CD4-positive, alpha-beta T cell treated with Interleukin-10 for 1 hour (primary cell): Measurements from ENCODE around the gene PYGL.
"Not testable (repeated sequence)": the region's sequence is repeated elsewhere in the genome, so short reads cannot be mapped to it uniquely, and the experiment has no call there.

ENCODE experiments used
- DNase-seq: peaks from one replicate; pipeline ENCODE4 v3.0.0-alpha.2; 2020

The PYGL gene

DNA sequence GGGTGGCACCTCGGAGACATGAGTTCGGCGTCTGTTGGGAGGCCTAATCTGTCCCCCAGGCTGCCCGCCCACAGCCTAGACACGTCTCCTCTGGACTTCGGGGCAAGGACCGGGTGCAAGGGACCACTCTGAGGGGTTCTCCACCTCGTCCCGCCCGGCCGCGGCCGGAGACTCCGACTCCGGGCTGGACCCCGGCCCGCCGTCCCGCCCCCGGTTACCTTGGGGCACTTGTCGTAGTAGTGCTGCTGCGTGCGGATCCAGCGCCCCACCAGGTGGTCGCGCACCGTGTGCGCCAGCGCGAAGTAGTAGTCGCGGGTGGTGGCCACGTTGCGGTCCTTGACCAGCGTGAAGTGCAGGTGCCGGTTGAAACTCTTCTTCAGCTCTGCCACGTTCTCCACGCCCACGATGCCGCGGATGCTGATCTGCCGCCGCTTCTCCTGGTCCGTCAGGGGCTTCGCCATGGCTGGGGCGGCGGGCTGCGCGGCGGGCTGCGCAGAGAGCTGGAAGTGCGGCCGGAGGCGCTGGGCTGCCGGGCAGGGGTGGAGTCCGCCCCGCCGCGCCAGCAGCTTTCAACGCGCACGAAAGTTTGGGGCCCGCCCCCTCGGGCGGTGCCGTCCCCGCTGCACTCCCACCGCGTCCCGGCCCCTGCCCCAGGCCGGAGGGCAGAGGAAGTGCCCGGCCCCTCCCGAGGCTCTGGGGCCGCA lies at the start of gene PYGL:
Gene PYGL, minus strand, starts transcription at position 541 of the 704 bp plus-strand sequence. Its CDS starts 80 bp downstream, at position 461.
- DNase-seq: peak; percentile 12

DNA sequence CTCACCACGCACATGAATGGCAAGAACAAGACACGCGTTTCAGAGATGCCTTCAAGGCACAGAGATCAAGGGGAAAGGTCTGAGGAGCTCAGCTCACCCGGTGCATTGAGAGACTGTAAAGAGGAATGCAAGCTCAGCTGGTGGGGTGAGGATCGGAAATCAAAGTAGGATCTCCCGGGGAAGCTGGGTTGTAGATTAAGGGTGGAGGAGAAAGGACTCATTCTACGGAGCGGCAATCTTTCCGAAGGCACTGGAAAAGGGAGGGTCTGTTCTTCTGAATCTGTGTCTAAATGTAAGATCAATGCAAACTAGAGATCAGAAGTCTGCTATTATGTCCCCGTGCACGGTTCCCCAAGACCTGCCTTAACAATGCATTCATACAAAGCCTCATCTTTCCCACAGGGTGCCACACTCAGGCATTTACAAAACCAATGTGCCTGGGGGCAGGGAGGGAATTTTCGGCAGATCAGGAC lies 41.6 kb upstream of the PYGL start:
- DNase-seq: no peak

DNA sequence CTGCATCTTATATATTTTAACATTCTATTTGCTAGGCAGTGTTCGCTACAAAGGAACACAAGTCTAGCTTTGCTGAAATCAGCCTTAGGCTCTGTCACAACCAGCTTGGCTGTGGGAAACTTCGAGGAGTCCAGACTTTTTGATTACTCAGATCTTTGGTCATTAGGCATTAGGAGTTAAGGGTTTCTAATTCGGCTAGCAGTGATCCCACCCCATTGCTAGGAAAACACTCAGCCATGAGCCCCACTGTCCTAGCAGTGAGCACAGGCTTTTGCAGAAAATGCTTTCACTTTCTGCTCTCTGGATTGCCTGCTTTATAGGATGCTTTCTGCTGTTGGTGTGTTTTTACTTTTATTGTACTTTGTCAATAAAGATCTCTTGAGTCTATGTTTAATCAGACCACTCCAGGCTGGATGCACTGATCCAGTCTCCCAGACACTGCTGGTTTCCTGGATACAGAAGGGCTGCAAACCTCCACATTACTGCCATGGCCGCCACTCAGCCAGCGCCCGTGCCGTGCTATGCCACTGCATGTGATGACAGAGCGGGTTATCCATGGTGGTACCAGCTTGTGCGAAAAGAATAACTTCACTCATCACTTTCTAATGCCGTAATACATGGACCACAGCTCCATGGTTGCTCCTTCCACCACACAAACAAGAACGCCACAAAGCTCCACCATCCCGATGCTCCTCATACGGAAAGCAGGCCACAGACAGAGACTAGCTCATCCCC lies 41.0 kb upstream of the PYGL start:
- DNase-seq: no peak

DNA sequence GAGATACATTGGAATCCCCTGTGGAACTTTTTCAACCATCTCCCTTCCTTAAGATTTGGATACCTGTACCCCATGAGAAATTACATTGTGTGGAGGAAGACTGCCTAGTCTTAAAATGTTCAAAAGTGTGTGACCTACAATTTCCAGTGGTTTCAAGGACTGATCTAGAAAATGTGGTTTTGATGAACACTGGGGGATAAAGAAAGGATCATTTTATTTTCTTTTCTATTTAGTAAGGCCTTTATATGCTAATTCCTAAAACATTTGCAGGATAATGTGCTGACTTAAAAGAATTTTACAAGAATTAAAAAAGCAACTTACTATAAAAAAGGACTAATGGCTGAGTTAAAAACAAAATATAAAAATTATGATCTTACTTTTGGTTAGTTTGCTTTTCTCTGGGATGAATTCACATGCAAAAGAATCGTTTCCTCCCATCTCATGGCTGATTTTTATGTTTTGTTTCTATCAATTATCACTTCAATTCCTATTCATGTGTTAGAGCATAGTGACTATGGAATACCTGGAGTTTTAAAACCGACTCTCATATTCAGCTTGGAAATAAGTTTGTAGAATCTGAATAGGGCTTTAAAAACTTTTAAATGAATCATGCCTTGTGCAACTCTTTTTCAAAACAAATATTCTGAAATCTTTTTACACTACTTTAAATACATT lies 39.9 kb upstream of the PYGL start:
- no peak for DNase-seq

DNA sequence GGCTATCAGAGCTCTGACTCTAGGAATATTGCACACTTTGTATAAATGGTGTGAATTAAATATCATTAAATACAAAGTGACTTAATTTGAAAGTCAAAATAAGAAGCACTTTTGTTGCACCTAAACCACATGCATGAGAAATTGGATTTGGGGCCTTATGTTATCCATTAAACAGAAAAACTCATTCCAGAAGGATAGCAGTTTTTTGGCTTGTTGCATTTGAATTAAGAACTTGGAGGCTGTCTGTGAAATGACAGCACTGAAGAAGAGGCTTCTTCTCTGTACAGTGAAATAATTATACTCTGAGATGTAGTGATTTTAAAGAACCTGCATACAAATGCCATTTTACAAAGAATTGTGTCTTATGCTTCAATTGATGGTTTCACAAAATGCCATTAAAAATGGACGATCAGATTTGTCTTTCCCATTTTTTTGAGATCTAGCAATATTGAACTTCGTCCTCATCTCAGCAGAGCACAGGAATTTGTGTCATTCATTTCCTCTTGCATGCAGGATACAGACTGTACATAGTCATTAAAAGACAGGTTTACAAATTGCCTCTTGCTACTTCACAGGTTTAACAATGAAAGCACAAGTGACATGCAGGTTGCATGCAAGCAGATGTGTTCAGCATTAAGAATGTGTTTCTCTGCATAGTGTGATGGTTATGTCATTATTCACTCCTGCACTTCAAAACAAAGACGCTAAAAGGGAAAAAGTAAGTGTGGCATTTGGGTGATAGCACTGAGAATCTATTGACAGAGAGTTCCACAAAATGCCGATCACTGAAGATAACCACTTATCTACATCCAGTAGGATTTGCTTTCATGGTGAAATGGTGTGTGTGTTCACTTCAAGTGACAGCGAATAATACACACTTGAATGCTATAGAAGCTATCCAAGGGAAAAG lies 35.9 kb upstream of the PYGL start:
- DNase-seq: no peak

DNA sequence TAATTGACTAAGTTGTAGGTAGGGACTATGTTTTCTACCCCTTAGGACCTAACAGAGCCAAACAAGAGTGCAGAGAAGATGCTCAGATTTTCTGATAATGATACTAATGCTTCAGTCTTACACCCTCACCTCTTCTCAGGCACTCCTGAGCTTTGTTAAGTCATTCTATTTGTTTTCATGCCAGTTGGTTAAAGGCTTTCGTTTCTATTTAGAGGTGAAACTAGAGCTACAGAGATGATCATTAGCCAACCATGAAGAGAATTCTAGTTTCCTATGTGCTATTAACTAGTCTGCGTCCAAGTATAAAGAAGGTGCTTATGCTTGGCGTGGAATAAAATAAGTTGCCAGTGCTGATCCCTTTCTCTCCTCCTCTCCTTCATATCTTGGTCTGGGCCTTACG lies 34.6 kb upstream of the PYGL start:
- DNase-seq: no peak

DNA sequence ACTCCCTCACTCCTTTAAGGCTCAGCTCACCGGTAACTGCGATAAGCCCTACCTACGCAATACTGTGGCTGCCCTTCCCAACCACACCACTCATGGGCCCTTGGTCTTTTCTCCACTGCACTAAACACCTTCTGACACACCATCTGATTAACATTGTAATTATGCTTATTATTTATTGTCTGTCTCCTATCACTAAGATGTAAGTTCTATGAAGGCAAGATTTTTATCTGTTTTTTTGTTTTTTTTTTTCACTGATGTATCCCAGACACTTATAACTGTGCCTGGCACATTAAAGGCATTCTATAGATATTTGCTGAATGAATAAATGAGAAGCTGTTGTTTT lies 34.2 kb upstream of the PYGL start:
- DNase-seq: no peak

DNA sequence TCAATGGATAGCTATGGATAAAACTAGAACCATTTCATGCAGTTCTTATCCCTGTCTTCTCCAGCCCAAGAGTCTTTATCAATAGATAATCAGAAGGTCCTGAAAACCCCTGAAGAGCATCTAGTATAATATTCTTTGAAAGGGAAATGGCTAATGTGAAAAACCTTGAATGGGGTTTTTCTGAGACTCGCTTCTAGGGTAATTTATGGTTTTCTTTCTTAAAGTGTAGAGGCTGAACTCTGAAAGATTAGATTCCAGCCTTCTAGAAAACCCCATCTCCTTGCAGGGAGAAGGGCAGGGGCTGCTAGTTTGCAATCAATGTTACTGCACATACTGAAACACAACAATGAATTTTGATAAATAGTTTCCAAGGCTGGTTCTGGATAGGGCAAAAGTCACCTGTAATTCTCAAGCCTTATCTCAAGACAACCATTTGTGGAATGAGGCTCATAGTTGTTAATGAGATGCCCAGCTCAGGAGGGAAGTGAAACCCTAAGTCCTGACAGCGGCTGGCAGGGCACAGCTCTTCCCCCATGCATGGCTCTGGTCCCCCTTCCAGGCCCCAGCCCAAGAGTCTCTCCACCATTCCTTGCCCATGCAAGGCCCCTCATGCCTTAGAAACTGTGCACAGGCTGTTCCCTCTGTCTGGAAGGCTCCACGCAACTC lies 33.7 kb upstream of the PYGL start:
- DNase-seq: no peak

DNA sequence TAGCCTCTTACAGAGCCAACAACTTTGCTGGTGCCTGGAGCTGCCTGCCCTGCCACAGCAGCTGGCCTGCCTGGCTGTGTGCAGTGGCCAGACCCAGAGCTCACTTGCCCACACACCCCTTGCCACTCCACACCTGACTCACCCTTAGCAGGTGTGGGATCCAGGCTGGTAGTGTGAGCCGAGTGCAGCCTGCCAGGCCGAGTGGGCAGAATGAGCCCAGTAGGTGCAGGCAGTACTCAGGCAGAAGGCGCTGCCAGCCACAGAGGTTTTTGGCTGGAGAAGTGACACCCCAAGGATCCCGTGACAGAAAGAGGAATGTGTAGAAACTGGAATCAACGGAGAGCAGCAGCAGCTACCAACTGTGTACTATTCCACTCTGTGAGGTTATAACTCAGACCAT lies 29.8 kb upstream of the PYGL start:
- DNase-seq: no peak

DNA sequence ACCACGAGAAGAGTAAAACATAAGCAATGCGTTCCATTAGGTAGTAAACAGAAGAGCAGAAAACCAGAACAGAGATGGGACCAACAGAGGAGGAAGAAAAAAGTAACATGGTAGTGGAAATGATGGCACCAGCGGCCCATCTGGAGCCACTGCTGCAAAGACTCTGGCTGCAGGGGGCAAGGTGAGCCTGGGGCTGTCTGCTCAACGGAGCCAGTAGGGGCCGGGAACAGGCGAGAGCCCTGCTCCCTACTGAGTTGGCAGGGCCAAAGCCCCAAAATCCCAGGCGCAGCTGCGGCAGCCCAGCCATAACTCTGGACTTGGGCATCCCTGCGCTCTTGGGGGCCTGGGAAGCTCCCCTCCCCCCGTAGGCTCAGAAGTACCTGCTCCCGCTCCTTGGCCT lies 28.5 kb upstream of the PYGL start:
- no peak for DNase-seq

DNA sequence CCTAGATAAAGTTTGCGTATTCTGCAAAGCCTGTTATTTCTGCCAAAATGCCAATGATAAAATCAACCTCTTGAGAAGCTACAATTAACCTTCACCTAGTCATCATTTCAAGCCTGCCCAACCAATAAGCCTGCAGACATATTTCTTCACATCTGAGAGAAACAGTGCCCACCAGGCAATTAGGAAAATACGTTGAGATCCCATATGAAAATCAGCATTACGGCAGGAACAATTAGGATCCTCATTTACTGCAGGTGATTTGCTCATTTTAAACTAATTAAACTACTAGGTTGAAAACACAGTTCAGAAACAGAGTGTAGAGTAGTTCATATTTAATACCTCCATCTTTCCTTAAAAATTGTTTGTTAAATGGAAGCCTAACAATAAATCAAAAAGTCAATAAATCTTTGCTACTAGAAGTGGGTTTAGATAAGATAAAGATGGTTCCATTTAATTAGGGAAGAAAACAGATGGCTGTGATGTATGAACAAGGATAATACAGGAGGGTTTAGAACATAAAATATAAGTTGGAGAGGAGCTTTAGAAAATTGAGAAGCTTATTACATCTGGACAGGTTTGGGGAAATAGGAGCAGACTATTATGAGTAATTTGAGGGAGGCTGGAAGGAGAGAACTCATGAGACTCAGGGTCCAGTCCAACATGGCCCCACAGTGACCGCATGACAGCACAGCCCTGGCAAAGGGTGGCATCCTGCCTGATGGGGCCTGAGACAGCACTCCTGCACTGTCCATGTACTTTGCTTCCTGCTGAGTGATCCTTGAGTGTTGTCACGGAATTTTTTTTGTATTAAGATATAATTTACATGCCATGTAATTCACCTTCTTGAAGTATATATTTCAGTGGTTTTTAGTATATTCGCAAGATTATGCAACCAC lies 26.9 kb upstream of the PYGL start:
- DNase-seq: no peak

DNA sequence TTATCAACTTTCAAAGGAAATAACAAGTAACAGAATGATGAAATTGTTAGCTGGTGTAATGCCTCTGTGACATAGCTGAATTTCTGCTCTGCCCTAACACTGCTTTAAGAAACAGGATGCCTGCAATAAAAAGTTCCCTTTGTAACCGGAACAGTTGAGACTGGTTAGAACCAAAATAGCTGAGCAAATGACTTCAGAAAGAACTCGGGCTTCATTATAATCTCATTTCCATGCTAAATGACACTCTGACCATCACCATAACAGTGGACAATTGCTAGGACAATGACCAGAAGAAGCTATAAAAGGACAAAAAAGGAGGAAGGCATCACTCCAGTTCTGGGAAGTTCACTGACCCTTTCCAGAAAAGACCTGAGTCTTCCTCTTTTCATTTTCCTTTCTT lies 23.5 kb upstream of the PYGL start:
- DNase-seq: no peak

DNA sequence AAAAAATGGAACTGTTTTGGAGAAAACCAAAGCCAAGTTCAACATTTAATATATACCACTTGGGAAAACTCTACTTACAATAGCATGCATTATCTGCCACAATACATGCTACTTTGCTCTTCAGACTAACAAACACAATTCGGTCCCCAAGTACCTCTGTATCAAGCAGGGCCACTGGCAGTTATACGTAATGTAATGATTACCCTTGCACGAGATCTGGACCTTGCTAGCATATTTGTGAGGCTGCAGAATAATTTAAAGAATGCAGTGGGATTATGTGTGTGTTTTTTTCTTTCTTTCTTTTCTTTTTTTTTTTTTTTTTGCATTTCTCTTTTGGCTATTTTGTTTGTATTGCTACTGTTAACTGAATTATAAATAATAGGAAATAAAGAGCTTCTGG lies 22.8 kb upstream of the PYGL start:
- DNase-seq: no peak

DNA sequence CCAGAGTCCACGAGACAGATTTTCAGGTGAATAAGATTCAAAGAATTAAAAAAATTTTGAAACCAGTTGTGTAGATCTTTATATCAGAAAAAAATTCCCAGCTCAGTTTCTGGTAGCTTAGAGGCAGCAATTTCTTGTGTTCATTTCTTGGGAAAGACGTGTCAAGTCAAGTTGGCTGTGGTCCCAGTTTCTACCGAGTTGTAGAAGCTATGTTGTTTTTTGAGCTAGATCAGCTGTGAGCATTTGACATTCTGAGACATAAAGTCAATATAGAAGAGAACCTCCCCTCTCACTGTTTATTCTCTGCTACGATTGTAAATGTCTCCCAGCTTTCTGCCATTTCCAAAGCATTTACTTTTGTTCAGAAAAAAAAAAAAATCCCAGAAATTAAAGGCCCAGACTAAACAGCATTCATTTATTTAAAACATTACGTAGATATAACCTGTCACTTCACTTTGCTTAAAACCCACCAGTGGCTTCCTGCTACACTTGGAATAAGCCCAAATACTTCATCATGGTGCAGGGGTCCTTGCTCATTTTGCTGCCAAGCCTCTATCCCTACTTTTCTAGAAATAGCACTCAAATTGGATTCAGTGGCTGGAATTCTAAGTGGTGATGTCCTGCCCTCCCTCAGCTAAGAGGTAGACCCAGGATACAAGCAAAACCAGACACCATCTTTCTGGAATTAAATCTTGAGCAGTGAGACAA lies 20.6 kb upstream of the PYGL start:
- no peak for DNase-seq

DNA sequence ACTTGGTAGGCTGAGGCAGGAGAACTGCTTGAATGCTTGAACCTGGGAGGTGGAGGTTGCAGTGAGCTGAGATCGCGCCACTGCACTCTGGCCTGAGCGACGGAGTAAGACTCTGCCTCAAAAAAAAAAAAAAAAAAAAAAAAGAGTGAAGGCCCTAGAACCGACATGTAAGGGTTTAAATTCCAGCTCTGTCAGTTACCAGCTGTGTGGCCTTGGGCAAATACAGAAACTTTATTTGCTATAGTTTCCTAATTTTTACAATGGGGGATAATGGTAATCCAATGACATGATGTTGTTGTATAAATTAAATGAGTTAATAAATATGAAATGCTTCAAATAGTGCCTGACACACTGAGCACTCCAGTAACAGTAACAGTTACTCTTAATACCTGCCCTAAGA lies 19.6 kb upstream of the PYGL start:
- no peak for DNase-seq

DNA sequence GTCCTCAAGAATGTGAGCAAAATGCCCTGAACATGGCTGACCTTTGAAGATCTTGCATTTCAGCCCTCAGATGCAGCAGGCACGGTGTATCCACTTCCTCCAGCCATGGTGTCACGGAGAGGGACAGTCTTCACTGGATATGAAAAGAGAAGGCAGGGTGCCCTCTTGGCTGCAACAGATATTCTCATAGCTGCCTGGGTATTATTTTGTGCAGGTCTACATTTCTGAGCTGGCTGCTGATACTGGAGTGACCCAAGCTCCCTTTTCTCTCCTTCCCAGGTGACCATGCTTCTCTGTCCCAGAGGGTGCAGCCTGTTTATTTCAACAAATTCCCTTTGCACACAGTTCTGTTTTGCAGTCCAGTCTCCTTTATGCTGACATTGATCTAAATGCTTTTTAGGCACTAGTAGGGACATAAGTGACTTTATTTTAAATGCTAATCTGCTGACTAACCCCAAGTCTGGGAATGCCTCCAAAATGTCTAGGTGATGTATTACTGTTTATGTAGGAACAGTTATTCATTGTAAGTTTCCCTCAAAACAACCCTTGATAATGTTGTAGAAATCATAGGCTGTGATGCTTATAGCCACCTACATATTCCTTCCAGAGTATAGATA lies 17.4 kb upstream of the PYGL start:
- DNase-seq: no peak

DNA sequence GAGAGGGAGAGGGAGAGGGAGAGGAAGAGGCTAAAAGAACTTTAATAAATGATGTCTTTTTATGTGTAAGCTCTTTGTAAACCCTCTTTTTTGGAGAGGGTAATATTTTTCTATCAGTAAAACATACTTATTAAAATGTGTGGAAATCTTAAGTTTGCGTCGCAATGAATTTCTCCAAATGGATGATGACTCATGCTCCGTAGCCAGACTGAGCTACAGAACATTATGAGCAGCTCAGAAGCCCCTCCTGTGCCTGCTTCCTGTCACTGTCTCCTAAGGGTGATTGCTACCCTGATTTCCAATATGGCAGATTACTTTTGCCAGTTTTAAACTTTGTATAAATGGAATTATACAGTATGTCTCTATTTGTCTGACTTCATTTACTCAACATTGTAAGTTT lies 13.0 kb upstream of the PYGL start:
- DNase-seq: no peak

DNA sequence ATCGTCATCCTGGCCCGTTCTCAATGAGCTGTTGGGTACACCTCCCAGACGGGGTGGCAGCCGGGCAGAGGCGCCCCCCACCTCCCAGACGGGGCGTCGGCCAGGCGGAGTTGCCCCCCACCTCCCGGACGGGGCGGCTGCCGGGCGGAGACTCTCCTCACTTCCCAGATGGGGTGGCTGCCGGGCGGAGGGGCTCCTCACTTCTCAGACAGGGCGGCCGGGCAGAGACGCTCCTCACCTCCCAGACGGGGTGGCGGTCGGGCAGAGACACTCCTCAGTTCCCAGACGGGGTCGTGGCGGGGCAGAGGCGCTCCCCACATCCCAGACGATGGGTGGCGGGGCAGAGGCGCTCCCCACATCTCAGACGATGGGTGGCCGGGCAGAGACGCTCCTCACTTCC lies 12.1 kb upstream of the PYGL start:
- not testable (repeated sequence) for DNase-seq

DNA sequence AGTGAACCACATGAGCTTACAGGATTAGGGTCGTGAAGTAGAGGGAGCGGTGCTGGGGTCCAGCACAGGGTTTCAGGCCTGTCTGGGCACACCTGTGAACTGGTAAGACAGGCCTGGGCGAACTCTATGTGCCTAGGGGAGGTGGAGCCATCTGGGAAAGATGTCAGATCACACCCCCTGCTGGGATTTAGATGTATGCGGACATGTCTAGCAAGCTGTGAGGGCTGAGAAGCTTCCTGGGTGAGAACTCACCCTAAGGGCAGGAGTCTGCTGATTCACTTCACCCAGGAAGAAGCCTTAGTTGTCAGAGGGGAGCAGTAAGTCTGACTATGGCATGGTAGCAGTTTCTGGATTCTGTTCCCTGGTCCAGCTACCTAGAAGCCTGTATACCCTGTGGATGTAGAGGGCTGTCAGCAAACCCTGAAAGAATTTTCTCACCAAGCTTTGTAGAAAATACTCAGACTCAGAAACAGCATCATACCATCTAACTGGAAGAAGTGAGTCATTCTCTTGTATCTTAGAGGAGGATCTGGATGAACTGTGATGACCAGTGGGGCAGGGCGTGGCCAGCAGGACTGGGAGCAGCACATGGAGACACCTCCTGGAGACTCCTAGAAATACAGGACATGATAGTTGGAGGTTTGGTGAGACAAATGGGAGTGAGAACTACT lies 11.2 kb upstream of the PYGL start:
- DNase-seq: no peak
